HepG2 (cell line): ENCODE data around the gene SMIM24. TPM values are rescaled to one million over a fixed set of nuclear protein-coding genes. Genes with fewer than 3 reads are reported as not detected.

Experiments
- ATAC-seq: fragments of 200-7000 bp; cut with Tn5 transposase; 3 replicates; pipeline ENCODE4 v1.9.1; 2020; ENCODE audit warnings: mild to moderate bottlenecking, moderate library complexity
- BruUV-seq: library from RNA; stranded (reverse); fragments of 400-500 nt; replicated peaks from 2 replicates; lab custom pipeline; 2021; lab: Mats Ljungman, UMichigan
- CTCF ChIA-PET: fragments of 300-600 bp; formaldehyde crosslinking; extraction: SDS; loops from one replicate; lab custom pipeline; 2021; ENCODE audit warnings: low total read pairs, inconsistent platforms, low intra/inter-chr PET ratio; lab: Yijun Ruan, JAX
- POLR2A ChIA-PET: fragments of 350-600 bp; sonication (Branson Sonifier 250); formaldehyde crosslinking; loops from one replicate; lab custom pipeline; 2020; ENCODE audit warnings: antibody characterized with exemption, inconsistent platforms; lab: Yijun Ruan, JAX
- DNase-seq: peaks from one replicate; pipeline ENCODE4 v3.0.0-alpha.2; 2015; ENCODE audit warnings: low spot score
- FAIRE-seq: peaks from 3 replicates; lab custom pipeline; 2011; peaks lifted over from hg19 to GRCh38; lab: Jason Lieb, UNC
- H2AFZ ChIP-seq: one replicate; pipeline ENCODE4 v1.6.1; 2011; ENCODE audit warnings: low read length, inconsistent platforms
- H3K27ac ChIP-seq: fragments of 300-600 bp; 3 replicates; pipeline ENCODE4 v1.8.0; 2011; ENCODE audit warnings: mixed run types, mild to moderate bottlenecking, mixed read lengths, low read length, inconsistent platforms; ENCODE audit not compliant: insufficient read depth; ENCODE audit errors: extremely low read length
- H3K27me3 ChIP-seq, 2 experiments: fragments of 200-600 bp in 1 of 2; 2 replicates in 1 of 2; 3 replicates in 1 of 2; pipeline versions ENCODE4 v1.6.0 to v1.8.0; 2011; ENCODE audit warnings: low read length in 2 of 2, mild to moderate bottlenecking in 2 of 2, moderate library complexity in 2 of 2, inconsistent platforms in 1 of 2; ENCODE audit not compliant: insufficient read depth in 2 of 2, control insufficient read depth in 1 of 2
- H3K36me3 ChIP-seq, 2 experiments: fragments of 200-600 bp in 1 of 2; replicated peaks in 1 of 2; 2 replicates in 1 of 2; 3 replicates in 1 of 2; pipeline versions ENCODE4 v1.5.1 to v1.8.0; 2011; ENCODE audit warnings: low read length in 2 of 2, inconsistent platforms in 1 of 2; ENCODE audit not compliant: insufficient read depth in 2 of 2, control insufficient read depth in 1 of 2
- H3K4me1 ChIP-seq: 2 replicates; pipeline ENCODE4 v1.5.1; 2012; ENCODE audit warnings: low read length, inconsistent platforms; ENCODE audit not compliant: insufficient read depth
- H3K4me2 ChIP-seq: 2 replicates; pipeline ENCODE4 v1.6.0; 2011; ENCODE audit warnings: low read depth, low read length, inconsistent platforms
- H3K4me3 ChIP-seq, 3 experiments: fragments of 200-600 bp in 1 of 3; sonication (generic), shearing (Covaris generic) in 1 of 3; replicated peaks in 1 of 3; 2 replicates each; pipeline ENCODE4 v1.5.1; 2011 to 2016; ENCODE audit warnings: low read length in 3 of 3, inconsistent platforms in 2 of 3, low read depth in 2 of 3, mild to moderate bottlenecking in 2 of 3, control low read depth in 1 of 3, mixed read lengths in 1 of 3; ENCODE audit not compliant: insufficient read depth in 1 of 3
- H3K79me2 ChIP-seq: one replicate; pipeline ENCODE4 v1.6.1; 2011; ENCODE audit warnings: low read length, inconsistent platforms; ENCODE audit not compliant: insufficient read depth
- H3K9ac ChIP-seq: 2 replicates; pipeline ENCODE4 v1.6.0; 2011; ENCODE audit warnings: mild to moderate bottlenecking, low read depth, low read length, inconsistent platforms; ENCODE audit not compliant: insufficient read depth
- H3K9me3 ChIP-seq: 2 replicates; pipeline ENCODE4 v1.5.1; 2012; ENCODE audit warnings: mild to moderate bottlenecking, low read length
- H4K20me1 ChIP-seq: 2 replicates; pipeline ENCODE4 v1.6.0; 2011; ENCODE audit warnings: inconsistent platforms, mild to moderate bottlenecking, low read length, moderate library complexity; ENCODE audit not compliant: insufficient read depth
- ERF ChIP-seq: IDR thresholded peaks from 2 replicates; pipeline ENCODE4 v1.6.1; 2018; ENCODE audit warnings: missing biosample characterization, missing genetic modification reagents
- MEIS1 ChIP-seq: sonication (generic); formaldehyde crosslinking; IDR thresholded peaks from 2 replicates; pipeline ENCODE4 v1.9.0; 2021; ENCODE audit warnings: mild to moderate bottlenecking, missing genetic modification reagents, moderate library complexity, borderline replicate concordance
- MYC ChIP-seq: sonication (generic); formaldehyde crosslinking; IDR thresholded peaks from 2 replicates; pipeline ENCODE4 v1.9.0; 2021; ENCODE audit warnings: missing genetic modification reagents, borderline replicate concordance
- NCOA1 ChIP-seq: sonication (generic); formaldehyde crosslinking; IDR thresholded peaks from 2 replicates; pipeline ENCODE4 v1.9.0; 2021; ENCODE audit warnings: missing genetic modification reagents
- RAD21 ChIP-seq: fragments of 450-650 bp; formaldehyde crosslinking; IDR thresholded peaks from 2 replicates; pipeline ENCODE4 v1.5.0; 2020; ENCODE audit warnings: mild to moderate bottlenecking
- RBM39 ChIP-seq: fragments of 200-400 bp; formaldehyde crosslinking; IDR thresholded peaks from one replicate; pipeline ENCODE4 v1.6.1; 2018; ENCODE audit warnings: antibody characterized with exemption, mild to moderate bottlenecking, low read depth, low read length; ENCODE audit not compliant: poor library complexity, severe bottlenecking
- RXRA ChIP-seq: sonication (generic); formaldehyde crosslinking; IDR thresholded peaks from 2 replicates; pipeline ENCODE4 v1.5.1; 2020; ENCODE audit warnings: missing genetic modification reagents
- STAG1 ChIP-seq: sonication (generic); formaldehyde crosslinking; IDR thresholded peaks from 2 replicates; pipeline ENCODE4 v1.4.0; 2020; ENCODE audit warnings: missing genetic modification reagents
- TSC22D2 ChIP-seq: sonication (generic); formaldehyde crosslinking; IDR thresholded peaks from 2 replicates; pipeline ENCODE4 v1.5.1; 2020; ENCODE audit warnings: missing genetic modification reagents, mild to moderate bottlenecking, borderline replicate concordance
- WGBS: methylation state at CpG from one replicate; pipeline ENCODE4 v1.1.6; 2017; ENCODE audit warnings: low lambda C conversion rate; 5-methylcytosine and 5-hydroxymethylcytosine counted together
- in situ Hi-C: cut with HindIII; loops from 2 replicates; pipeline ENCODE4 v1.10.0; 2017; ENCODE audit warnings: low pct_unique_long_range_greater_than_20kb; ENCODE audit not compliant: extremely low pct_ligation_motif_present
- intact Hi-C: fragments of 100-400 bp; cut with micrococcal nuclease; formaldehyde crosslinking; loops from one replicate; pipeline ENCODE4 v1.10.0; 2022; ENCODE audit not compliant: unreplicated experiment
- polyA plus RNA-seq, 8 experiments: library from polyadenylated mRNA; depleted of rRNA in 3 of 8; stranded (reverse) in 7 of 8; unstranded in 1 of 8; fragments of >200 nt; fragmentation: Illumina TruSeq in 4 of 8; extraction: Trizol in 4 of 8; gene quantifications; 2 replicates each; pipeline versions ENCODE4 v1.2.1 to v1.2.3, GENCODE V29; 2011 to 2016; ENCODE audit warnings: low read depth in 4 of 8, missing spikeins in 1 of 8, mixed read lengths in 1 of 8; ENCODE audit not compliant: insufficient read depth in 1 of 8
- total RNA-seq, 5 experiments: library from RNA; depleted of rRNA; stranded (reverse); fragments of >200 nt; fragmentation: Illumina TruSeq; extraction: Trizol; gene quantifications; 2 replicates each; pipeline ENCODE4 v1.2.3, GENCODE V29; 2016; ENCODE audit warnings: low read depth in 1 of 5
- TF ChIP-seq, protein P1 (sequence below): sonication (generic); formaldehyde crosslinking; conservative IDR thresholded peaks from 2 replicates; pipeline ENCODE4 v1.8.1; 2023; ENCODE audit warnings: missing genetic modification reagents
- TF ChIP-seq, protein P2 (sequence below): sonication (generic); formaldehyde crosslinking; IDR thresholded peaks from 2 replicates; pipeline ENCODE4 v1.9.0; 2021; ENCODE audit warnings: missing genetic modification reagents, mild to moderate bottlenecking, borderline replicate concordance

Gene SMIM24
- total and polyA plus RNA-seq, 2 of the 13 experiments (the other 11 are each of a cell fraction or from before 2014, with no cell fraction given), result 11.2 to 70.6 TPM

DNA sequence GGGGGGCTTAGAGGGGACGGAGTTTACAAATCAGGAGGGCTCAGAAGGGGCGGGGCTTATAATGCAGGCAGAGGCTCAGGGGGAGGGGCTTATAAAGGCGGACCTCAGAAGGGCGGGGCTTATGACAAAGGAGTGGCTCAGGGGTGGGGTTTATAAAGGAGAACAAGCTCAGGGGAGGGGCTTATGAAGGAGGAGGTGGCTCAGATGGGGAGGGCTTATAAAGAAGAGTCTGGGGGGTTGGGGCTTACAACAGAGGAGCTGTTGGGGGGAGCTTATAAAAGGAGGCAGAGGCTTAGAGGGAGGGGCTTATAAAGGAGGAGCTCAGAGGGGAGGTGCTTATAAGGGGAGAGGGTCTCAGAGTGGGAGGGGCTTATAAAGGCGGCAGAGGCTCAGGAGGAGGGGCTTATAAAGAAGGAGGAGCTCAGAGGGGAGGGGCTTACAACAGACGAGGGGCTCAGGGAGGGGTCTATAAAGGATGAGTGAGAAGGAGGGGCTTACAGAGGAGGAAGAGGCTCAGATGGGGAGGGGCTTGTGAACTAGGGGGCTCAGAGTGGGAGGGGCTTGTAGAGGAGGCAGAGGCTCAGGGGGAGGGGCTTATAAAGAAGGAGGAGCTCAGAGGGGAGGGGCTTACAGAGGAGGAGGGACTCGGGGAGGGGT, 1.0 kb downstream of the SMIM24 start:
- Histone ChIP-seq H3K9ac (no peak overlapping the region), H3K27ac (no peak overlapping the region), H3K4me2 (no peak overlapping the region), H2AFZ (no peak overlapping the region), H3K36me3 (no peaks in the 10 kb centered on the region), H4K20me1 (no peaks in the 10 kb centered on the region), H3K4me1 (peaks cover 22% of the 10 kb centered on the region), H3K79me2 (no peaks in the 10 kb centered on the region), H3K4me3 (no peak overlapping the region), H3K9me3 (no peaks in the 10 kb centered on the region), H3K27me3 (no peaks in the 10 kb centered on the region)
- no peak for TF ChIP-seq ERF
- BruUV-seq, result no TSS peak
- intact Hi-C loops (no loop called here), in situ Hi-C loops (no loop called here)
- DNase-seq (no peak), FAIRE-seq (no peak), ATAC-seq (no peak)
- POLR2A ChIA-PET, result interaction anchor here (1.0 to 3.0 kb wide), 6 partner anchors 10 to 194 kb away, joined by 3 to 24 read pairs (median 6); partner anchors contain the start of gene DOHH
- CTCF ChIA-PET, result no interaction called here
- 71% methylated on average over 7 of the region's 7 CpGs for WGBS

DNA sequence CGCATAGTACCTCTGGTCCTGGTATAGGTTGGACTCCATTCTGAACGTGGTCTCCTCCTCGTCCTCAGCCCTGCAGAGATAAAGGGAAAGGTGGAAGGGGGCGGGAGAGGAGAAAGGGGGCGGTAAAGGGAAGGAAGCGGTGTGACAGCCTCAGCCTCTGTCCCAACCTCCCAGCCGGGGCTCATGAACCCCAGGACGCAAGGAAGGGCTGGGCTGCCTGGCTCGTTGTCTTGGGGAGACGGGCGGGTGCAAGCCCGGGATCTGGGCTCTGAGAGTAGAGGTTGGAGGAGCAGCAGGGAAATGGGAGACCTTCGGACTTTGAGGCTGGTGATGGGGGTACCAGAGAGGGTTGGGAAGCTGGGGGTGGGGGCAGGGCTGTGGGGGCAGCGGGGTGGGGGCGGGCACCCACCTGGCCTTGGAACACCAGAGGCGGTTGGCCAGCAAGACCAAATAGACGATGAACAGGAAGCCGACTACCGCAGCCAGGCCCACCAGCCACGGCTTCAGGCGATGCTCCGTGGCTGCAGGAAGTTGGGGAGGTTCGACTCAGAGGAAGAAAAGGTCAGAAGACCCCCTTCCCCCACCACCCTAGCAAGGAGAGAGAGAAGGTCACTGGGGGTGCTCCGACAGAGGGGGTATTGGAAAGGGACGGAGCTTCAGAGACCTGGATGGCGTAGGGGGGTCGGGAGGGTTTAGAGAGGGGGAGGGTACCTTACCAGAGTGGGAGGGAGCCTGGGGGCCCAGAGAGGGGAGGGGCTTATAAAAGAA, 1.7 kb downstream of the SMIM24 start:
- WGBS, result 84% methylated on average over 27 of the region's 27 CpGs
- Histone ChIP-seq H4K20me1 (no peaks in the 10 kb centered on the region), H2AFZ (no peak overlapping the region), H3K27ac (no peak overlapping the region), H3K36me3 (no peaks in the 10 kb centered on the region), H3K27me3 (no peaks in the 10 kb centered on the region), H3K79me2 (no peaks in the 10 kb centered on the region), H3K4me3 (no peak overlapping the region), H3K4me2 (no peak overlapping the region), H3K9ac (no peak overlapping the region), H3K9me3 (no peaks in the 10 kb centered on the region), H3K4me1 (peaks cover 29% of the 10 kb centered on the region)
- no peak for FAIRE-seq
- BruUV-seq, result no TSS peak
- in situ Hi-C loops, result no loop called here
- ATAC-seq, result no peak
- ChIA-PET CTCF (no interaction called here), POLR2A (interaction anchor here (1.8 to 3.0 kb wide), 3 partner anchors 22 to 194 kb away, joined by 6 to 24 read pairs (median 8); partner anchors contain the start of gene DOHH)
- no peak for DNase-seq
- intact Hi-C loops, result no loop called here
- TF ChIP-seq, protein P1, sequence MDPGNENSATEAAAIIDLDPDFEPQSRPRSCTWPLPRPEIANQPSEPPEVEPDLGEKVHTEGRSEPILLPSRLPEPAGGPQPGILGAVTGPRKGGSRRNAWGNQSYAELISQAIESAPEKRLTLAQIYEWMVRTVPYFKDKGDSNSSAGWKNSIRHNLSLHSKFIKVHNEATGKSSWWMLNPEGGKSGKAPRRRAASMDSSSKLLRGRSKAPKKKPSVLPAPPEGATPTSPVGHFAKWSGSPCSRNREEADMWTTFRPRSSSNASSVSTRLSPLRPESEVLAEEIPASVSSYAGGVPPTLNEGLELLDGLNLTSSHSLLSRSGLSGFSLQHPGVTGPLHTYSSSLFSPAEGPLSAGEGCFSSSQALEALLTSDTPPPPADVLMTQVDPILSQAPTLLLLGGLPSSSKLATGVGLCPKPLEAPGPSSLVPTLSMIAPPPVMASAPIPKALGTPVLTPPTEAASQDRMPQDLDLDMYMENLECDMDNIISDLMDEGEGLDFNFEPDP (CRISPR knock-in tag), result no peak
- TF ChIP-seq MYC, result no peak
- TF ChIP-seq TSC22D2 (CRISPR knock-in tag), result no peak
- TF ChIP-seq MEIS1 (CRISPR knock-in tag), result no peak
- TF ChIP-seq RAD21 (CRISPR knock-in tag), result no peak
- TF ChIP-seq NCOA1 (CRISPR knock-in tag), result no peak
- TF ChIP-seq STAG1 (CRISPR knock-in tag), result no peak
- no peak for TF ChIP-seq RBM39
- TF ChIP-seq RXRA, result no peak
- TF ChIP-seq, protein P2, sequence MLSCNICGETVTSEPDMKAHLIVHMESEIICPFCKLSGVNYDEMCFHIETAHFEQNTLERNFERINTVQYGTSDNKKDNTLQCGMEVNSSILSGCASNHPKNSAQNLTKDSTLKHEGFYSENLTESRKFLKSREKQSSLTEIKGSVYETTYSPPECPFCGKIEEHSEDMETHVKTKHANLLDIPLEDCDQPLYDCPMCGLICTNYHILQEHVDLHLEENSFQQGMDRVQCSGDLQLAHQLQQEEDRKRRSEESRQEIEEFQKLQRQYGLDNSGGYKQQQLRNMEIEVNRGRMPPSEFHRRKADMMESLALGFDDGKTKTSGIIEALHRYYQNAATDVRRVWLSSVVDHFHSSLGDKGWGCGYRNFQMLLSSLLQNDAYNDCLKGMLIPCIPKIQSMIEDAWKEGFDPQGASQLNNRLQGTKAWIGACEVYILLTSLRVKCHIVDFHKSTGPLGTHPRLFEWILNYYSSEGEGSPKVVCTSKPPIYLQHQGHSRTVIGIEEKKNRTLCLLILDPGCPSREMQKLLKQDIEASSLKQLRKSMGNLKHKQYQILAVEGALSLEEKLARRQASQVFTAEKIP (CRISPR knock-in tag), result no peak
